Right ventricle myocardium inferior (tissue), 1 donor: ENCODE measurements around the gene WDR59. TPM values are rescaled to one million over a fixed set of nuclear protein-coding genes. Genes with fewer than 3 reads are reported as not detected.
"Not testable (repeated sequence)": the region's sequence is repeated elsewhere in the genome, so short reads cannot be mapped to it uniquely, and the experiment has no call there.

Source experiments
- ATAC-seq: fragments of 200-7000 bp; cut with Tn5 transposase; one replicate; pipeline ENCODE4 v1.9.1; 2020; ENCODE audit warnings: mild to moderate bottlenecking, moderate library complexity
- DNase-seq: peaks from one replicate; pipeline ENCODE4 v3.0.0; 2021; ENCODE audit errors: missing footprints
- intact Hi-C: fragments of 100-400 bp; cut with DNase I; formaldehyde crosslinking; loops from one replicate; pipeline ENCODE4 v1.11.0; 2022
- long read RNA-seq: library from polyadenylated mRNA; unstranded; transcript quantifications from one replicate; pipeline ENCODE4 v2.0.0, GENCODE V29; 2021
- total RNA-seq: library from RNA; stranded (reverse); fragmentation: NEBNext Ultra II Directional; extraction: Animal tissue kit (Norgen Biotek cat#: 25700); gene quantifications from one replicate; pipeline ENCODE4 v1.2.1, GENCODE V29; 2021
- donor health status: DM: no; HTN: yes; CAD: no; lungs with severe emphysema.

WDR59 gene
- total RNA-seq, result 47.8 TPM
- long read RNA-seq, partial matches to known transcripts, result 12 of 18 reads
- long read RNA-seq, other reads (novel, unspliced or antisense), result 6 of 18 reads

GRCh38 chr16:74984529-74985296 is at the start of gene WDR59:
WDR59 (minus strand) TSS chr16:74985123; CDS start chr16:74985017, 106 bp downstream.
- ATAC-seq (peak; percentile 99), DNase-seq (peak; percentile 99)
- intact Hi-C loops, result no loop called here

DNA sequence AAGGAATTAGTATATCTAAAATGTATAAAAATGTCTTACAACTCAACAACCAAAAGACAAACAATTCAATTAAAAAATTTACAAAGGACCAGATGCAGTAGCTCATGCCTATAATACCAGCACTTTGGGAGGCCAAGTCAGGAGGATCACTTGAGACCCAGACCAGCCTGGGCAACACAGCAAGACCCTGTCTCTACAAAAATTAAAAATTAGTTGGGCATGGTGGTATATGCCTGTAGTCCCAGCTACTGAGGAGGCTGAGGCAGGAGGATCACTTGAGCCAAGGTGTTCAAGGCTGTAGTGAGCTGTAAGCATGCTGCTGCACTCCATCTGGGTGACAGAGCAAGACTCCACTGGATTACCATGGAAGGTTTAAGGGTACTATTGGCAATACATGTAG is 47.7 kb upstream of the WDR59 start:
- ATAC-seq (no peak), DNase-seq (no peak)
- intact Hi-C loops, result no loop called here

- DNase-seq, result no peak
- ATAC-seq, result no peak
- intact Hi-C loops, result no loop called here
These were observed 44.9 kb upstream of the WDR59 start for GRCh38 chr16:75029854-75030253.

DNA sequence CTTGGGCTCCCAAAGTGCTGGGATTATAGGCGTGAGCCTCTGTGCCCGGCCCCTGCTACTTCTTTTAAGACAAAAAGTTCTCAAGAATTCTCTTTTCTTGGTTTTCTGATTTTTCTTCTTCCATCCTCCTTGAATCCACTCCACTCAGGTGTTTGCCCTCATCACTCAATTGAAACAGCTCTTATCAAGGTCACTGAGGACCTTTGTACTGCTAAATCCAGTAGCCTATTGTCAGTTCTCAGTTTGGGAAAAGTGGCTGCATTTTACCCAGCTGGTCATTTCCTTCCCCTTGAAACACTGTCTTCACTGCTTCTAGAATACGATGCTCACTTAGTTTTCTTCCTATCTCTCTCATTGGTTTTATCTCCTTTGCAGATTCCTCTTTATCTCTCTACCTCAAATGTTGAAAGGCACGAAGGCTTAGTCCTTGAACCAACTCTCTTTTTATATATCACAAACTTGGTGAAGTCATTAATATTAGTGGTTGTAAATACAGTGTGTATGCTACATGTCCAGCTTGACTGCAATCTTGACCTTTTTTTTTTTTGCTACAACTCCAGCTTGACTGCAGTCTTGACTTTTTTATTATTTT is 43.7 kb upstream of the WDR59 start:
- ATAC-seq, result no peak
- no peak for DNase-seq
- intact Hi-C loops, result no loop called here

GRCh38 chr16:75027520-75028300 is 42.8 kb upstream of the WDR59 start:
- DNase-seq, result no peak
- no peak for ATAC-seq
- intact Hi-C loops, result no loop called here

GRCh38 chr16:75026892-75027391 is 42.0 kb upstream of the WDR59 start:
- ATAC-seq (no peak), DNase-seq (no peak)
- intact Hi-C loops, result no loop called here

DNA sequence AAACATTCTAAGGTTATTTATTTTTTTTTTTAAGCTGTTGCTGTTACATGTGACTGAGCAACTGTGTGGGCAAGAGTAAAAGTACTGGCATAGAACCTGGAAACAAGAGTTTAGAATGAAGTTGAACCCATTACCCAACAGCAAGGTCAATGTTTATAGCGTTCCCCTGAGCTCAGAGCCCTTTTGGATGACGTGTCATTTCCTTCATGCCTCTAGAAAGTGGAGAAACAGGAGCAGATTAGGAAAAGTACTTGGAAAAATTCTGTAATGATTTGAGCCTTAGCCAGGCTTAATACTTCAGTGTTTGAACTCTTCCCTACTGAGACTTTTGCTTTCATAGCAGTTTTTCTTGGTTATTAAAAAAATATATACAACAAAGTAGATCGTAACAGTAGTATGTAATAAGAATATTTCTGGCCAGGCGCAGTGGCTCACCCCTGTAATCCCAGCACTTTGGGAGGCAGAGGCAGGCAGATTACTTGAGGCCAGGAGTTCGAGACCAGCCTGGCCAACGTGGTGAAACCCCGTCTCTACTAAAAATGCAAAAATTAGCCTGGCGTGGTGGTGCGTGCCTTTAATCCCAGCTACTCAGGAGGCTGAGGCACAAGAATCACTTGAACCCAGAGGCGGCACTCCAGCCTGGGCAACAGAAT is 41.4 kb upstream of the WDR59 start:
- intact Hi-C loops, DNase-seq: not testable (repeated sequence)
- peak; percentile 89 for ATAC-seq

DNA sequence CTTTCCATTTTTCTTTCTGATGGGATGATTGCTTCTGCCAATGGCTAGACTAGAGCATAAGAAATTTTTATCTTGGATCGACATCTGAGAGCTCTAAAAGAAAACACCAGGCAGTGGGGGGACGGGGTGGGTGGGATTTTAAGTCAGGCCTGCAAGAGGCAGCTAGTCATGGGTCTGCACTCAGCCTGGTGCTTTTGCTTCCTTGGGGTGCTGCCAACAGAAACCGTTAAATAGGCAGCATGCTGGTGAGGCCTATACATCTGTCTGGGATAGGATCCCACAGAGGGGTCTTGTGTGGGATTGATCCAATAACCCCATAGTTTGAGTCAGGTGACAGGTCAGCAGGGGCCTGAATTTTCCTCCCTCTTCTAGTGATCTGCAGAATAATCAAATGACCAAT is 40.8 kb upstream of the WDR59 start:
- intact Hi-C loops, result no loop called here

DNA sequence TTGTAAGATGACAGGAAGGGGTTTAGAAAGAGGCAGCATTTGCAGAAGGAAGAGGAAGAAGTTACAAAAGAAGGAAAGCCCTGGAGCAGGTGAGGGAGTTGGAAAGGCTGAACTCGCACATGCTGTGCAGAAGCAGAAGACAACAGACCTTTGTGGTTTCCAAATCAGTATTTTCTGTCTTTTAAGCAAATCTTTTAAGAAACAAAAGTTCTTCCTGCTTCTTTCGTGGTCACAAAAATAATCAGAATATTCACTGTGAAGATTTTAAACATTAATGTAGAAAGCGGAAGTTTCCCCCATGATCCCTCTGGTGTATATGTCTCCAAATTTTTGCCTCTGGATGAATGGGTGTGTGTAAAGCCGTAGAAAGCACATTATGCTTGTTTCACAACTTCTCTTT is 39.7 kb upstream of the WDR59 start:
- intact Hi-C loops, result no loop called here
- ATAC-seq (no peak), DNase-seq (no peak)

More for the DNA sequence above, 40.8 kb upstream of the WDR59 start:
- ATAC-seq (no peak), DNase-seq (no peak)

- intact Hi-C loops, result no loop called here
- ATAC-seq (no peak), DNase-seq (no peak)
These were observed 39.3 kb upstream of the WDR59 start for GRCh38 chr16:75024182-75024581.

DNA sequence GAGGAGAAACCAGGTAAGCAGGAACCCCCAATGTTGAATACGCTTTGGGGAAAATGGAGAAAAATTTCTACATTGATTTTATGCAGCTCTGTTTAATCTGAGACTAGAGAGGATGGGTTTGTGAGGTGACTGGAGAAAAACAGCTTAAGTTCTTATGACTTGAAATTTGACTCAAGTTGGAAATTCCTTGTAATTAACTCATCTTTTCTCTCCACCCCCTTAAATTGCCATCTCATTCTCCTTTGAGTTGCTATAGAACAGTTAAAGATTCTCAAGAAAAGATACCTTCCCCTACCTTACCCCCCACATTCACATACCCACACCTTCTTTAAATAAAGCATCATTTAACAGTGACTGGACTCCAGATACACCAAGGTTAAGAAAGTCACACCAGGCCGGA is 38.1 kb upstream of the WDR59 start:
- ATAC-seq (no peak), DNase-seq (no peak)
- intact Hi-C loops, result no loop called here

DNA sequence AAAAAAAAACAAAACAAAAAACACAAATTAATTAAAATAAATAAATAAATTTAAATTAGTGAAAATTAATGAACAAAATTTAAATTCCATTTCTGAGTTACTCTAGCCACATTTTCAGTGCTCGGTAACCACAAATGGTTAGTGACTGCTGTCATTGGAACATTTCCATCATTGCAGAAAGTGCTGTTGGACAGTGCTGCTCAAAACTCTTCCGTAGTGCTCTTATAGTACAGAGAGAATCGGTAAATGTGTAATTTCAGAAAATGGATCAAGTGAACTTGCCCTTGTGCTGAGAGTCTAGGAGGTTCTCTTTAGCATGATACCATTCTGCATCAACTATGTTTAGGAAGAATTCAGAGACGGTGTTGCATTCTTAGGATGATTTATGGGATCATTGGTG is 37.6 kb upstream of the WDR59 start:
- DNase-seq, result no peak
- intact Hi-C loops, result no loop called here
- no peak for ATAC-seq

DNA sequence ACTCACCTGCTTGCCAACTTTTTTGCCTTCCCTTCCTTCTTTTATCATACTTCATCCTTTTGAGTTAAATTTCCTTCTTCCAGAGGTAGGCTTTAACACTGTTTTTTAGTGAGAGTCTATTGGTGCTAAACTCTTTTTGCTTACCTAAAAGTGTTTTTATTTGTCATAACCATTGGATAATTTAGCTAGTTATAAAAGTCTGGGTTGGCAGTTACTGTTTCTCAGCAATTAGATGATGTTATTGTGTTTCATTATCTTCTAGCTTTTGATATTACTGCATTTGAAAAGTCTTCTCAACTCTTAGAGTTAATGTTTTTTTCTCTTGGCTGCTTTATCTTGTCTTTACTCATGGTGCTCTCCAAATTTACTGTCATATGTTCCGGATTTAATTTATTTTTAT is 36.5 kb upstream of the WDR59 start:
- intact Hi-C loops, result no loop called here
- no peak for DNase-seq
- ATAC-seq, result no peak

DNA sequence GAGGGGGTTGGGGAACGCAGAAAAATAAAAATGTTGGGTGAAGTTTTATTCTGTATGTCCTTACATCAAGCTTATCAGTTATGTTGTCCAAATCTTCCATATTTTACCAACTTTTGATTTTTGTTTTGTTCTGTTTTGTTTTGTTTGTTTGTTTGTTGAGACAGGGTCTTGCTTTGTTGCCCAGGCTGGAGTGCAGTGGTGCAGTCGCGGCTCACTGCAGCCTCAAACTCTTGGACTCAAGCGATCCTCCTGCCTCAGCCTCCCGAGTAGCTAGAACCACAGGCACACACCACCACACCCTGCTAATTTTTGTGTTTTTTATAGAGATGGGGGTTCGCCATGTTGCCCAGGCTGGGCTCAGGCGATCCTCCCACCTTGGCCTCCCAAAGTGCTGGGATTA is 34.7 kb upstream of the WDR59 start:
- ATAC-seq (no peak), DNase-seq (no peak)
- intact Hi-C loops, result no loop called here

GRCh38 chr16:75019007-75019406 is 34.1 kb upstream of the WDR59 start:
- no peak for ATAC-seq
- intact Hi-C loops, result no loop called here
- DNase-seq, result no peak

DNA sequence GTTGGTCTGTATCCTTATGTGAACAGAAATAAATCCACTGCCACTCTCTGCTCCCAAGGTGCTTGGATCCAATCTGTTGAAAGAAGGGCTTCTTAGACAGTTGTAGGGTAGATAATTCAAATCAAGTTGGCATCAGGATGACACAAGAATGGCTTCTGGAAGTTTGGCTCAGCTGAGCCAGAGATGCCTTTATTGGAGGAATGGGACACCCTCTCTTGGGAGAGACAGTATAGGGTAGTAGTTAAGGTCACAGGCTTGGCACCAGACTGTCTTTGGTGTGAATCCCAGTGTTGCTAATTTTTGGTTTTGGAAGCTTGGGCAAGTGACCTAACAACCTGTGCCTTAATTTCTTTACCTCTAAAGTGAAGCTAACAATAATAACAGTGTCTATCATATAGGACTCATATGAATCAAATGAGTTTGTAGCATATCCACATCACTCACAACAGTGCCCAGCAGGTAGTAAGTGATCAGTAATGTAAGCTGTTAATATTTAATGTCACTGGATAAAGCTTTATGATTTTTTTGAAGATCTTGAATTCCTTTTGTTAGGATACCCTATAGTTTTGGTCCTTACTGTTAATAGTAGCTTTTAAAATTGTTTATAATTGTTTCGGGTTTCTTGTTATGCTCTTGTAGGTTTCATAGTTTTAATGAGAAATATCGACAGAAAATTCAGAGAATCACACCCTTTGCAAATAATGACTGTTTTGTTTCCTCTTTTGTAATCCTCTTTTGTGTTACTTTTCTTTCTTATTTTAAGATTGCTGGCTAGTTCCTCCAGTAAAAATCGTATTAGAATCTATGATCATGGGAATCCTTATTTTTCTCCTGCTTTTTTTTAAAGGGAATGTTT is 33.0 kb upstream of the WDR59 start:
- intact Hi-C loops, result no loop called here
- ATAC-seq, result no peak
- no peak for DNase-seq

DNA sequence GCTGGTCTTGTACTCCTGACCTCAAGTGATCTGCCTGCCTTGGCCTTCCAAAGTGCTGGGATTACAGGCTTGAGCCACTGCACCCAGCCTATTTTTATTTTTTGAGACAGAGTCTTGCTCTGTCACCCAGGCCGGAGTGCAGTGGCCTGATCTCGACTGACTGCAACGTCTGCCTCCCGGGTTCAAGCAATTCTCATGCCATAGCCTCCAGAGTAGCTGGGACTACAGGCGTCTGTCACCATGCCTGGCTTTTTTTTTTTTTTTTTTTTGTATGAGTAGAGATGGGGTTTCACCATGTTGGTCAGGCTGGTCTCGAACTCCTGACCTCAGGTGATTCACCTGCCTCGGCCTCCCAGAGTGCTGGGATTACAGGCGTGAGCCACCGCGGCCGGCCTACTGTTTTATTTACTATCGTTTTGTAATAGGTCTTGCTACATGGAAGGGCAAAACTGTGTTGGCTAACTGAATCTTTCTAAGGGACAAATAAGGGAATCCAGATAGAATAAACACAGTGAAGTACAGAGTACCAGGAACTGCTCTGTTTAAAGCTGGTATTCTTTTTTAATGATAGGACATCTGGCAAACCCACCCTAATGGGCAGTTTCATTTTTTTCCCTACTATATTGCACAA is 31.6 kb upstream of the WDR59 start:
- DNase-seq, intact Hi-C loops, ATAC-seq: not testable (repeated sequence)

DNA sequence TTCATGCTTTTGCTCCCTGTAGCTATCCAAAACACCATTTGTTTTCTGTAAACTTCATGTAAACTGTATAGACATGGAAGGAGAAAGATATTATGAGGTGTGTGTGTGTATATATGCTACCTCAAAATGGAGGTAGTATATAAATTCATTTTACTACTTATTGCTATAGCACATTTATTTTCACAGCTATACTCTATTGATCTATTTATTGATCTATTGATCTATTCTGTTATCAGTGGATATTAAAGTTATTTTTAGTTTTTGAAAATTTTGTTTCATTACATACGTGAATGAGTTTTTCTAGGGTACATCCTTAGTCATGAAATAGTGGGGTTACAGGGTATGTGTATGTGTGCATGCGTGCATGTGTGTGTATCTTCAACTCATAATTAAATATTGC is 29.4 kb upstream of the WDR59 start:
- DNase-seq (no peak), ATAC-seq (no peak)
- intact Hi-C loops, result no loop called here
